Panc1 (cell line): Measurements from ENCODE around the gene SLC66A2. TPM values are rescaled to one million over a fixed set of nuclear protein-coding genes. Genes with fewer than 3 reads are reported as not detected.

Experiments used
- ATAC-seq: fragments of 200-7000 bp; cut with Tn5 transposase; 2 replicates; pipeline ENCODE4 v1.9.1; 2020; ENCODE audit warnings: mild to moderate bottlenecking, moderate library complexity
- BruUV-seq: library from RNA; stranded (reverse); fragments of 400-500 nt; replicated peaks from 2 replicates; lab custom pipeline; 2021; lab: Mats Ljungman, UMichigan
- CTCF ChIA-PET: fragments of 300-600 bp; sonication (Branson Sonifier 250); formaldehyde crosslinking; loops from one replicate; lab custom pipeline; 2022; ENCODE audit warnings: antibody characterized with exemption; lab: Charles Lee
- POLR2A ChIA-PET: fragments of 300-600 bp; sonication (Branson Sonifier 250); formaldehyde crosslinking; loops from one replicate; lab custom pipeline; 2022; ENCODE audit warnings: antibody characterized with exemption; lab: Charles Lee
- DNase-seq: peaks from one replicate; pipeline ENCODE4 v3.0.0-alpha.2; 2010; ENCODE audit warnings: low read depth, low spot score
- H3K27ac ChIP-seq: 2 replicates; pipeline ENCODE4 v1.5.1; 2011; ENCODE audit warnings: mild to moderate bottlenecking, low read length, inconsistent platforms
- H3K27me3 ChIP-seq: fragments of 200-500 bp; sonication (Bioruptor generic); 2 replicates; pipeline ENCODE4 v1.6.0; 2014; ENCODE audit warnings: low read length, inconsistent platforms; ENCODE audit not compliant: control insufficient read depth, insufficient read depth
- H3K36me3 ChIP-seq: fragments of 200-500 bp; sonication (Bioruptor generic); 2 replicates; pipeline ENCODE4 v1.5.1; 2014; ENCODE audit warnings: inconsistent platforms, mild to moderate bottlenecking, low read length, moderate library complexity; ENCODE audit not compliant: control insufficient read depth, insufficient read depth
- H3K4me1 ChIP-seq: 2 replicates; pipeline ENCODE4 v1.5.1; 2011; ENCODE audit warnings: inconsistent platforms, mild to moderate bottlenecking, low read length, moderate library complexity; ENCODE audit not compliant: control insufficient read depth, insufficient read depth
- H3K4me3 ChIP-seq, 2 experiments: 2 replicates each; pipeline ENCODE4 v1.5.1; 2011 to 2012; ENCODE audit warnings: low read depth in 2 of 2, low read length in 2 of 2, mild to moderate bottlenecking in 2 of 2, inconsistent platforms in 1 of 2, moderate library complexity in 1 of 2
- H3K9me3 ChIP-seq: fragments of 200-500 bp; sonication (Bioruptor generic); 2 replicates; pipeline ENCODE4 v1.5.1; 2014; ENCODE audit warnings: low read depth, mild to moderate bottlenecking, inconsistent platforms, low read length, moderate library complexity; ENCODE audit not compliant: control insufficient read depth, insufficient read depth
- POLR2AphosphoS5 ChIP-seq: IDR thresholded peaks from 2 replicates; pipeline ENCODE4 v1.6.1; 2012; ENCODE audit warnings: mild to moderate bottlenecking, low read depth, low read length, moderate library complexity
- SIN3A ChIP-seq: IDR thresholded peaks from 2 replicates; pipeline ENCODE4 v1.6.1; 2012; ENCODE audit warnings: low read depth, mild to moderate bottlenecking, low read length, moderate library complexity, borderline replicate concordance; ENCODE audit not compliant: insufficient read depth
- TCF7L2 ChIP-seq: IDR thresholded peaks from 2 replicates; pipeline ENCODE4 v1.6.1; 2011; ENCODE audit warnings: mild to moderate bottlenecking, low read depth, low read length, inconsistent platforms
- in situ Hi-C: cut with HindIII; loops from 2 replicates; pipeline ENCODE4 v1.10.0; 2016; ENCODE audit warnings: low sequenced_read_pairs, low pct_unique_long_range_greater_than_20kb
- intact Hi-C: fragments of 100-400 bp; cut with micrococcal nuclease; formaldehyde crosslinking; loops from one replicate; pipeline ENCODE4 v1.10.0; 2022; ENCODE audit not compliant: unreplicated experiment
- total RNA-seq: library from RNA; stranded (reverse); gene quantifications from one replicate; pipeline ENCODE4 v1.2.1, GENCODE V29; 2021; ENCODE audit not compliant: unreplicated experiment
- TF ChIP-seq, protein P1 (sequence below): fragments of 450-650 bp; IDR thresholded peaks from 2 replicates; pipeline ENCODE4 v1.5.1; 2017; ENCODE audit warnings: mild to moderate bottlenecking
- TF ChIP-seq, protein P2 (sequence below), 2 experiments: IDR thresholded peaks; 2 replicates each; pipeline ENCODE4 v1.6.1; 2011 to 2012; ENCODE audit warnings: low read depth in 2 of 2, control low read depth in 1 of 2, low read length in 1 of 2, mild to moderate bottlenecking in 1 of 2, moderate library complexity in 1 of 2; ENCODE audit not compliant: insufficient read depth in 1 of 2

The SLC66A2 gene
- total RNA-seq, 1 experiment from 2014 or later = 92.5 TPM

DNA sequence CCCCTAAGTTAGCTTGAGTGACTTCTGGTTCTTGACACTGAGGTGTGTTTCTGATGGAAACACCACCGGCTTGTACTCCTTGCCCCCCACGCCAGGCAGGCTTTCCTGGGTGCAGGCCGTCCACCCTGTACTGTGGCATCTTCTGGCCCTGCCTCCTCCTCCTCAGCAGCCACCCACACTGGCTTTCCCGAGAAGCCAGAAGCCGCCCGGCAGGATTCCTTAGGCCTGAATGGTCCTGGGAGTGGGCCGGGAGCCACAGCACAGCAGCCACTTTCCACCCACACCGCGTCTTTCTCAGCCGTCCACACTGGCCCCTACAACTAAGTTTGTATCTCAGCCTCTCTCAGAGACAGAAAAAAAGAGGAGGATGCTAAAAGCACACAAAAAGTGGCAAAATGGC lies 10.9 kb upstream of the SLC66A2 start:
- BruUV-seq = no TSS peak
- intact Hi-C loops = no loop called here
- ATAC-seq (no peak), DNase-seq (no peak)
- Histone ChIP-seq H3K36me3 (no peaks in the 10 kb centered on the region), H3K4me1 (peaks cover 26% of the 10 kb centered on the region), H3K27ac (no peak overlapping the region), H3K4me3 (no peak overlapping the region), H3K27me3 (no peaks in the 10 kb centered on the region), H3K9me3 (no peaks in the 10 kb centered on the region)
- ChIA-PET POLR2A (no interaction called here), CTCF (no interaction called here)
- TF ChIP-seq POLR2AphosphoS5 (no peak), SIN3A (no peak), TCF7L2 (no peak)
- TF ChIP-seq, protein P1, sequence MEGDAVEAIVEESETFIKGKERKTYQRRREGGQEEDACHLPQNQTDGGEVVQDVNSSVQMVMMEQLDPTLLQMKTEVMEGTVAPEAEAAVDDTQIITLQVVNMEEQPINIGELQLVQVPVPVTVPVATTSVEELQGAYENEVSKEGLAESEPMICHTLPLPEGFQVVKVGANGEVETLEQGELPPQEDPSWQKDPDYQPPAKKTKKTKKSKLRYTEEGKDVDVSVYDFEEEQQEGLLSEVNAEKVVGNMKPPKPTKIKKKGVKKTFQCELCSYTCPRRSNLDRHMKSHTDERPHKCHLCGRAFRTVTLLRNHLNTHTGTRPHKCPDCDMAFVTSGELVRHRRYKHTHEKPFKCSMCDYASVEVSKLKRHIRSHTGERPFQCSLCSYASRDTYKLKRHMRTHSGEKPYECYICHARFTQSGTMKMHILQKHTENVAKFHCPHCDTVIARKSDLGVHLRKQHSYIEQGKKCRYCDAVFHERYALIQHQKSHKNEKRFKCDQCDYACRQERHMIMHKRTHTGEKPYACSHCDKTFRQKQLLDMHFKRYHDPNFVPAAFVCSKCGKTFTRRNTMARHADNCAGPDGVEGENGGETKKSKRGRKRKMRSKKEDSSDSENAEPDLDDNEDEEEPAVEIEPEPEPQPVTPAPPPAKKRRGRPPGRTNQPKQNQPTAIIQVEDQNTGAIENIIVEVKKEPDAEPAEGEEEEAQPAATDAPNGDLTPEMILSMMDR = no peak
- TF ChIP-seq, protein P2, sequence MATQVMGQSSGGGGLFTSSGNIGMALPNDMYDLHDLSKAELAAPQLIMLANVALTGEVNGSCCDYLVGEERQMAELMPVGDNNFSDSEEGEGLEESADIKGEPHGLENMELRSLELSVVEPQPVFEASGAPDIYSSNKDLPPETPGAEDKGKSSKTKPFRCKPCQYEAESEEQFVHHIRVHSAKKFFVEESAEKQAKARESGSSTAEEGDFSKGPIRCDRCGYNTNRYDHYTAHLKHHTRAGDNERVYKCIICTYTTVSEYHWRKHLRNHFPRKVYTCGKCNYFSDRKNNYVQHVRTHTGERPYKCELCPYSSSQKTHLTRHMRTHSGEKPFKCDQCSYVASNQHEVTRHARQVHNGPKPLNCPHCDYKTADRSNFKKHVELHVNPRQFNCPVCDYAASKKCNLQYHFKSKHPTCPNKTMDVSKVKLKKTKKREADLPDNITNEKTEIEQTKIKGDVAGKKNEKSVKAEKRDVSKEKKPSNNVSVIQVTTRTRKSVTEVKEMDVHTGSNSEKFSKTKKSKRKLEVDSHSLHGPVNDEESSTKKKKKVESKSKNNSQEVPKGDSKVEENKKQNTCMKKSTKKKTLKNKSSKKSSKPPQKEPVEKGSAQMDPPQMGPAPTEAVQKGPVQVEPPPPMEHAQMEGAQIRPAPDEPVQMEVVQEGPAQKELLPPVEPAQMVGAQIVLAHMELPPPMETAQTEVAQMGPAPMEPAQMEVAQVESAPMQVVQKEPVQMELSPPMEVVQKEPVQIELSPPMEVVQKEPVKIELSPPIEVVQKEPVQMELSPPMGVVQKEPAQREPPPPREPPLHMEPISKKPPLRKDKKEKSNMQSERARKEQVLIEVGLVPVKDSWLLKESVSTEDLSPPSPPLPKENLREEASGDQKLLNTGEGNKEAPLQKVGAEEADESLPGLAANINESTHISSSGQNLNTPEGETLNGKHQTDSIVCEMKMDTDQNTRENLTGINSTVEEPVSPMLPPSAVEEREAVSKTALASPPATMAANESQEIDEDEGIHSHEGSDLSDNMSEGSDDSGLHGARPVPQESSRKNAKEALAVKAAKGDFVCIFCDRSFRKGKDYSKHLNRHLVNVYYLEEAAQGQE (IDR thresholded peaks at IDR 0.05; ENCODE audit: insufficient read depth in 1 of 2, low read depth in 2 of 2, low read length in 1 of 2) = no peak
- in situ Hi-C loops = no loop called here

DNA sequence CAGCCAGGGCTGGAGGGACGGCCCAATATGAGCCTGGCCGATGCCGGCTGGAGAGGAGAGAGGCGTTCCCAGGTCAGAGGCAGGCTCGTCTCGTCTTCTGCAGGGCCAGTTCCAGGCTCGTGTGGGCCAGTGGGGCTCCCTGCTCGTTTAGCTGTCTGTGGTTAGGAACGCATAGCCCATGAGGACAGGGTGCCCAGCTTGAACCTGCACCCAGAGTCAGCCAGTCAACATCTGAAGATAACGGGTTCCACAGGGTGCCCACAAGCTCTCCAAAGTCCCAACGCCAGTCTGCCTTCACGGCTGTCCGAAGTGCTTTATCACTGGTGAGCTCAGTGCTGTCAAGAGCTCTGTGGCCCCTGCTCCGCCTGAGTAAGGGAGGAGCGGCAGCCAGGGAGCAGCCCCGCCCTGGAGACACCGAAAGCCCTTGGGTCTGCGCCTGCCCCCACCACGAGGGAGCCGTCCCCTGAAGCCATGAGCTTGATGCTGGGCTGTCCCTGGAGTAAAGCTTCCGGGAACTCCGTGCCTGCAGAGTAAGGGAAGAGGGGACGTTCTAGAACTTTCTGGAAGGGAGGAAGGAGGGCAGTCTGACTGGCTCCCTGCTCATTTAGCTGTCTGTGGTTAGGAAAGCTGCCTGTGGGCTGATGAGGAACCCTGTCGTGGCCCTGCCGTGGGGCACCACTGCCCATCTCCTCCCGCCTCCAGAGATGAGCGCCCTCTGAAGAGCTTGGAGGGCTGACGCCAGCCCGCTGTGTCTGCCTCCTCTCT lies 10.3 kb upstream of the SLC66A2 start:
- no TSS peak for BruUV-seq
- Histone ChIP-seq H3K9me3 (no peaks in the 10 kb centered on the region), H3K36me3 (no peaks in the 10 kb centered on the region), H3K27ac (no peak overlapping the region), H3K4me1 (peaks cover 23% of the 10 kb centered on the region), H3K4me3 (no peak overlapping the region), H3K27me3 (no peaks in the 10 kb centered on the region)
- DNase-seq (no peak), ATAC-seq (no peak)
- POLR2A ChIA-PET = interaction anchor here (0.6 kb wide), 1 partner anchor 9 kb away, joined by 3 read pairs; no protein-coding TSS in a partner anchor
- in situ Hi-C loops = no loop called here
- CTCF ChIA-PET = no interaction called here
- TF ChIP-seq, protein P1 = no peak
- no peak for TF ChIP-seq SIN3A
- no peak for TF ChIP-seq TCF7L2
- no peak for TF ChIP-seq POLR2AphosphoS5
- intact Hi-C loops = no loop called here
